Fibroblast of gingiva (primary cell): ENCODE results near the gene LRGUK.
"Not testable (repeated sequence)": the region's sequence is repeated elsewhere in the genome, so short reads cannot be mapped to it uniquely, and the experiment has no call there.

Experiments
- DNase-seq: peaks from one replicate; pipeline ENCODE4 v3.0.0-alpha.2; 2011; ENCODE audit warnings: low read depth

LRGUK gene

DNA sequence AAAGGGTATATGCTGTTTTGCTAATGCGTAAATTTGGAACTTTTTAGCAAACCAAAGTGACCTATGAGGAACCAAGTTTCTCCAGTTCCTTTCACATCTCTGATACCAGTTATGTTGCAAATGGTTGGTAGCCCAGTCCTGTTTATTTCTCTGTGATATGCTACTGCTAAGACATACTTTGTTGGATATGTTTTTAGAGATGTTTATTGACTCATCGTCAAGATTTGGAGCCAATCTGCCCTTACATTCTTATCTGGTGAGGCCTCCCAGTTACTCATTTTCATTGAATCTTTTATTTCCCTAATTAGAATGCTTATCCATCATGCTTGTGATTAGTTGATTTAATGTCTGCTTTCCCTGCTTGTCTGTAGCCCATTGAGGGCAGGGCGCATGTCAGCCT is 58.9 kb downstream of the LRGUK start:
- DNase-seq: peak; percentile 43

DNA sequence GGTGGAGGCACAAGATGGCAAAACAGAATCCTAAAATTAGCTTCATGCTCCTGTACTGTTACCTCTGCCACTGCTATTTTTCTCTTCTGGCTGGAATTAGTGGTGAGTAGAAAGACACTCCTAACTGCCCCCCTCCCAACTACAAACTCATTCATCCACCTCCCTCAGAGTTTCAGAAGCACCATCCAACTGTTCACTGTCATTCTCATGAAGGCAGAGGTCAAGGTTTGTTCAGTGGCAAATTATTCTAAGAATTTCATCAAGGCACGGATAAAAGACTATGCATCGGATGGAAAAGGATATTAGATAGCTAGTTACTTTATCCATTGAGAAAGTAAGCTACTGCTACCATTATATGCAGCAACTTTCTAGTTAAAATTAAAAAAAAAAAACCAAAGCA is 59.7 kb downstream of the LRGUK start:
- DNase-seq: no peak

DNA sequence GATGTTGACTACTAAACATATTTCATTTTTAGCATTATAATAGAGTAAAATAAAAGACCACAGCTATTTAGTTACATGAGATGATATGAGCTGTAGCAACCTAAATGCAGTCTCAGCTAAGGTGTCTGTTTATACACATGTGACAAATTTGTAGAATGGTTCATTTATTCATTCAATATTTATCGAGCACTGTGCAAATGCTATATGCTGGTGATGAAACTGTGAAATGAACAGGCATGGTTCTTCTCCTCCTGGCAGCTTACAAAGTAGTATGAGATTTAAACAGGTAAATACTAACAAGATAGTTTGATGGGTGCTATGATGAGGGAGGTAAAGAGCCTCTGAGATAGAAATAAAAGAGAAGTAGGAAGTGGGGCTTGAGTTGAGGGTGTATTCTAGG is 60.8 kb downstream of the LRGUK start:
- DNase-seq: no peak

DNA sequence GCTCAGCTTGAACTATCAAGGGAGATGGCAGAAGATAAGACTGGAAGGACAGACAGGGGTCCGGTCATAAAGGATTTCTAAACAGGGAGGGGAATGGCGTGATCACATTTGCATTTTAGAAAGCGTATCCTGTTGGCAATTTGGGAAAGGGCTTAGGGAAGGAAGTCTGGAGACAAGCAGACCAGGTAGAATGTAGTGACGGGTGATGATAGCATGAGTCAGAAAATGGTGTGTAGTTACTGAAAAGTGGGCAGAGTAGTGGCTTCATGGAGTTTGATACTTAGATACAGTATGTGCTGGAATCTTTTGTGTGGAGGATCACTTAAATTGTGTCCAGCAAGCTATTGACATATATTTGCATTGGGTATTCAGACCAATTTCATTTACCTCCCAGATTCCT is 61.2 kb downstream of the LRGUK start:
- no peak for DNase-seq

DNA sequence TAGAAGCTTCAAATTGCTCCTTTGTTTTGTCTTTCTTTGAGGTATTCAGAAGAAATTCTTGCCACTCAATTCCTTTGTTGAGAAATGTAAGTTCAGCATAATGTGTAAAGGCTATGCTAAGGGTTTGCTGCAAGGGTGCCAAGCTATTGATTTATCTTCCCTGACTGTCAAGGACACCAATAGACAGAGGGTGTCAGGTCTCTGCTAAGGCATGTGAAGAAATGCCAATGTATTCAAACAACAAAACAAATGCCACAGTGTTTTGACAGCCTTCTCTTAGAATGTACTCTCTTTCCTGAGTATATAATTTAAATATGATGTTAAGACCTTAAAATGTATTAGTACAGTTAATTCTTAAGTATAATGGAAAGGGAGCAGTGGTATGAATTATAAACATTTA is 62.4 kb downstream of the LRGUK start:
- DNase-seq: no peak

DNA sequence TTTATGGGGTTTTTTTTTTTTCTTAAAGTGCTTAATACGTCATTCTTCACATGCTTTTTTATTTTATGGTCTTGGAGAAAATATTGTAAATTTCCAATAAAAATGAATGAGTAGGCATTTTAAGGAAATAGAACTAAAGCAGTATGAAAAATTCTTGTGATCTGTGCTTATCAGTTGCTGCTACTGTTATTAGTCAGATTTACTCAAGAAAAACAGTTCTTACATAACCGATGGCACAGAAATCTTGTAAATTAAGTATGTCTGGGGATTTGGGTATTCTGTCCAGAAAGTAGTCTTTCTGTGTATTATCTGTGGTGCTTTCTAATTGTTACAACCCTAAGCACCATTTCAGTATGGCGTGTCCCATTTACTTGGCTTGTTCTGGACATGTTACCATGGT is 64.7 kb downstream of the LRGUK start:
- no peak for DNase-seq

DNA sequence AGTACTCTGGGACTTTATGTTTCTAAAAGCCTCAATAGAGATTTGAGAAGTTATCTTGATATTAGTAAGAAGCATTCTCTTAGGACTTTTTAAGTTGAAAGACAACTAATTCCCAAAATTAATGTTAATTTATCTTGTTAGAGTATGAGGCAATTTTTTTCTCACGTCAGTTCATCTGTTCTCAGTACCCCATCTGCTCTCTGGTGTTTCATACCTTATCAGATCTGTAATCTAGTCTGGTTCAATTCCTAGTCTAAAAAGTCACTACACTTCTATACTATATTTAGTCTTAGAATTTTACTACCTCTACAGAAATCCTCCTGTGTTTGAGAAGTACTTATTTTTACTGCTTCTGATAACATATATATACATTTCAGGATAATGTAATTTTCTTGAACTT is 66.1 kb downstream of the LRGUK start:
- DNase-seq: no peak

DNA sequence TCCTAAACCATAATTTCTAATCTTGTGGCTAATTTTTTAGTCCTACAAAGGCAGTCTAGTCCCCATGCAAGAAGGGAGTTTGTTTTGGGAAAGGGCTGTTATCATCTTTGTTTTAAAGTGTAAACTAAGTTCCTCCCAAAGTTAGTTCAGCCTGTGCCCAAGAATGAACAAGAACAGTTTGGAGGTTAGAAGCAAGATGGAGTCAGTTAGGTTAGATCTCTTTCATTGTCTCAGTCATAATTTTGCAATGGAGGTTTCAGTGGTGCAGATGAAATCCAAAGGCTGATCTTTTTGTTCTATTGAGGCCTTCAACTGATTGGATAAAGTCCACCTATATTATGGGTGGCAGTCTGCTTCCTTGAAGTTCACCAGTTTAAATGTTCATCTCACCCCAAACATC is 68.1 kb downstream of the LRGUK start:
- no peak for DNase-seq

DNA sequence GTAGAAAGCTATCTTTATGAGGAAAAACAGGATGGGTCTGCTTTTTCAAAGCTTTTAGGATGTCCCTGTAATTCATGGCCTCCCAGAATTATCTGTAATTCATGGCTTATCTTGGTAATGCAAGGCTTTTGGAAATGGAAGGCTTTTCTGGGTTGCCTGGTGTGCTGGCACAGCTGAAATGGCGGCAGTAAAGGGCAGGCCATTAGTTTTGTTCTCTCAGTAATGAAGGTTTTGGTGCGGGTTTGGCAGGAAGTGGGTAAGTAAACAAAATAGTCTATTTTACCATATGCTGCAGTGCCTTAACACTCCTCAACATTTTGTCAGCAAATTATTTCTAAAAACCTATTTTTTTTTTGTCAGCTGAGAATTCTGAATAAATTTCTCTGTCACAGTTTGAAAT is 69.3 kb downstream of the LRGUK start:
- DNase-seq: no peak

DNA sequence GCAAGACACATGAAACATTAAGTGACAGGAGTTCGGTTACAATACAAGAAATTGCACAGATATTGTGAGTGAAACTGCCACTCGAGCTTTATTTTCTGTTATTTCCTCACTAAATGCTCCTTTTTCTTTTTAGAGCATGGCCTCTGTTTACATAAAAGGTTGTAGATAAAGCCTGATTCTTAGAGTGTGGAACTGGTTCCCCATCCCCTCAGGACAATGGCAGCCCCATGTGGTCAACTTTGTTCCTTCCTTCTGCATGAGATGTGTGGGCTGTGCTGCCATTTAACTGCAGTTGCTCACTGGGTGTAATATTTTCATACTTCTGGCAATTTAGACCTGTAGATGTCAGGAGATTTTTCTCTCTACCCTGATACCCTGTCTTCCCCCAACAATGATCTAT is 70.2 kb downstream of the LRGUK start:
- no peak for DNase-seq

DNA sequence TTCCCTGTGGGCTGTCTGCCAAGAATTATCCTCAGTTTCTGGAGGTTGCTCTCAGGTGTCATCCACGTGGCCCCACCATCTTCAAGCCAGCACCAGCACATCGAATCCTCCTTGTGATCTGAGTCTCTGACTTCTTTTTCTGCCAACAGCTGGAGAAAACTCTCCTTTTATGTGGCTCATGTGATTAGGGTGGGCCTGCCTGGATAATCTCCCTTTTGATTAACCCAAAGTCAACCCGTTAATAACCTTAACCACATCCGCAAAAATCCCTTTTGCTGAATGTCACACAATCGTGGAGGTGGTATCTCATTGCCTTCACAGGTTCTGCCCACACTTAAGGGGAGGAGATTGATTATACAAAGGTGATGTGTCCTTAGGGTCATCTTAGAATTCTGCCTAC is 73.8 kb downstream of the LRGUK start:
- DNase-seq: no peak

DNA sequence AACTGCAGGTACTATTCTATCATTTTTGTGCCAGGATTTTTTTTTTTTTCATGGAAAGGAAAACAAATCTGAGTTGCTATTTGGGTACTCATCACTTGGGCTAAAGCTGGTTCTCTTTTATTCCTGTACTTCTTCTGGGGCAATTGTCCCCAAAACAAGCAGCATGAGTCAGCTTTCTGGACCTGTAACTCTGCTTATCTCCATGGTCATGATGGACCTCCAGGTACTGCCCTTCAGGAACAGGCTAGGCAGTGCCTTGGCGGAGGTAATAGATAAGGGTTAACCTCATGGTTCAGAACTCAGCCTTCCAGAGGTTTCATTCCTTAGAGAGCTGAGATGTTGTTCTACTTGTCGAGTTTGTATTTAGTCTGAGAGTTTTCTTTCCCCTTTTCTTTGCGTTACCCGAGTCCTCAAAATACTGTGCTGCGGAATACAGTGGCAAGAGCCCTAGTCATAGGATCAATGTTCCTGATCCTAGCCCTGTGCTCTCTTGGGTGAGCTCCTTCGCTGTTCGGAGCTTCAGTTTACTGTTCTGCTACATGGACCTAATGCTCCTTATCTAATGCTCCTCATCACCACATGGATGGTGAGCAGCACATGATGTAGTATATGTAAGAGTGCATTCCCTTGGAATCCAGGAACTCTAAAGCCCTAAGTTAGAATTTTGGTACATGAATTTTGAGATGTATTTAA is 74.6 kb downstream of the LRGUK start:
- no peak for DNase-seq

DNA sequence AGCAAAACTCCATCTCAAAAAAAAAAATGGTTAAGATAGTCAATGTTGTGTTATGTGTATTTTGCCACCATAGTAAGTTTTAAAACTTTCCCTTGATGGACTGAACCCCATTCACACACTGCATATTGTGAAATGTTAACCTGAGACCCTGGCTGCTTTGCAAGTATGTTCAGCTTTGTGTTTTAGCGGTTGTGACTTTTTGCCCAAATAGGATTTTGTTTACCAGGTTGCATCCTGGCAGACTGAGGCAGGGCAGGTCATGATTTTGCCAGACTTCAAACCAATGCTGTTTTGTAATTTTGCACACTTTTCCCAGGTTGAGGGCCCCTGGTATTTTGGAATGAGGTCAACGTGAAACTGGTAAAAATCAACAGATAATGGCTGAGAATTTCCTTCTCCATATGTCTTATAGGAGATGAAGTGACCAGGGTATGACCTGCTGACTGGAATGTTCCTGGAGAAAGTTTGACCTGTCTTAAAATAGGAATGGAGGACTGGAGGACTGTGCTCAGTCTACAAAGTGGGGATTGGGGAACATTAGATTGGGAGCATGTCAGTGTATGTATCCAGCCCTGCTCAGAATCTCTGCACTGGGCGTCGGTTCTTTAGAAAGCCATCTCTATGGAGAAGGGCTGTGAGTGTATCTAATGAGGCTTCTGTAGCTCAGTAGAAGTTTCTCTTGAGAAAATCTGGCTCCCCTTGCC is 76.2 kb downstream of the LRGUK start:
- DNase-seq: no peak

DNA sequence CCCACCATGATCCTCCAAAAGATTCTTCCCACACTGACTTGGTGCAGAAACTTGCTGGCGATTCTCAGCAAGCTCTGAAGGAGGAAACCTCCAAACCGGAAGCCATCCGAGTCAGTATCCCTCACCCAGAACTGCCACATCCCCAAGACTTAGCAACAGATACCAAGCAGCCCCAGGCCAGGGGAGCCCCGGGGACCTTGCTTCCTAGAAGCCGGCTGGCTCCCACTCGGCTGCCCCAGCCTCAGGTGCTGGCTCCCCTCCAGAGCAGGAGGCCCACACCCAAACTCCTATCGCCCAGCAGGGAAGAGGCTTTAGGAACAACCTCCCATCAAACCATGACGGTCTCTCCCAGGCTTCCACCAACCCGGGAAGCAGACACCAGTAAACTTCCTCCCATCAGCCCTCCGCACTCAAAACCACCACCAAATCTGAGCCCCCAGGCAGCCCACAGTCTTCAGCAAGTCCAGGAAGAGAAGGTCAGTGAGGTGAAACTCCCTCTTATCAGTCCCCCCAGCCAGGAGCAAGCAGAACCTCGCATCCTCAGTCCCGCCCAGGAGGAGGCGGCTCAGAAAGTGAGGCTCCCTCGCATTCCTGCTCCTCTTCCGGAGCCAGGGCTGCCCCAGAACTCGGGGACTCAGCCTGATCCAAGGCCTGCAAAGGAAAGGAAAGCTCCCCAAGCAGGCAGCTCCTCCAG is 82.3 kb downstream of the LRGUK start:
- DNase-seq: no peak

DNA sequence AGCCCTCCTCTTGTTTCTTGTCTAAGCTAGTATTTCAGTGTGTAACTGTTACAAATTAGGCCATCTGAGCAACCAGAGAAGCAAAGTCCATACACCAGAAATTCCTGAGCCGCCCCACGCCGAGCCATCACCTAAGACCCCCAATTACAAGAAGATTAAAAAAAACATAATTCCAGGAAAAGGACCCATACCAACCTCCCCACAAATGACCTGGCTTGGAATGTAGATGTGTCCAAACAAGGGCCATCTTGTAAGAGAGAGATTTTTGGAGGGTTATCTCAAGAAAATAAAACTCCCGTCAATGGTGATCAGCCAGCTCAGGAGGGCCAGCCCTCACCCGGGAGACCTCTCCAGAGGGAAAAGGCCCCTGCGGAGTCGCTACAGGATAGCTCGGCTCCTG is 83.1 kb downstream of the LRGUK start:
- DNase-seq: no peak

DNA sequence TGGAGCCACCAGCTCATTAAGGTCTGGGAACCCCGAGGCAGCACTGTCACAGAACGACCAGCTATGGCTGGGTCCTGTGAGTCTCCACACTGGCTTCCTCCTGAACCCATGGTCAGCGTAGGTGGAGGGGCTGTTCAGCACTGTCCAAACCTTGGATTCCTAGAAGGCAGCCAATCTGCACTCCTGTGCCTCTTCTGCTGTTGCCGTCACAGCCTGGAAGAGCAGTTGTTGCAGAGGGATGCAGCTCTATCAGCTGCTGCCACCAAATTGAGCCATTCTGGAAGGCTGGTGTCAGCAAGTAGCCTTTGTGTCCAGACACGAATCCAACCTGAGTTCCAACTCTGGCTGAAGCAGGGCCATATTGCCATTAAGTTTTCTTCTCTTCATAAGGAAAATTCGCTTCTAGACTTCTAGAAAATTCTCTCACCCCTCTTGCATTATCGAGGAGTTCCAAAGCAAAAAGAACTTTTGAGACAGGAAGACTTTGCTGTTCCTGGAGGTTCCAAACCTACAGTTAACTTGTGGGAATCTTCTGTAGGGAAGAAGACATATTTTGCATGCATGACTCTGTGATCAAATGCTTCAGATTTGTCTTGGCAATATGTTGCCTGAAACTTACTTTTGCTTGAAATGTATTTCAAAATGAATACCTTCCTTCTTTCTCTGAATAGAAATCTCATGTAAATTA is 84.0 kb downstream of the LRGUK start:
- no peak for DNase-seq

DNA sequence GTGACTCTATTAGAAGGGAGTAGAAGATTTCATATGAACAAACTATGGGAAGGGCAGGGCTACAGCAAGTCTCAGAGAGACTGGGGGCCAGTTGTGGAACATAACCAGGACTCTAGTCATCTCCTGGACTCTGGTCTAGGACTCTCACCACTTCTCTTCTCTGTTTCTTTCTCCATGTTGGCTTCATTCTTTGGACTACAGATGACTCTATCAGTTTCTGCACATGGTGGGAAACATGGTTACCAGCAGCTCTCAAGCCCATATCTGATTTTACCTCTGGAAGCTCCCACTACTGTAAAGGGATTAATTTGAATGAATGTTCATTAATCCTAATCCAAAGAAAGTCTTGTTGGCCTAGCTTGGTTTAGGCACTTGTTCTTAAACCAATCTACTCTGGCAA is 84.7 kb downstream of the LRGUK start:
- DNase-seq: no peak

DNA sequence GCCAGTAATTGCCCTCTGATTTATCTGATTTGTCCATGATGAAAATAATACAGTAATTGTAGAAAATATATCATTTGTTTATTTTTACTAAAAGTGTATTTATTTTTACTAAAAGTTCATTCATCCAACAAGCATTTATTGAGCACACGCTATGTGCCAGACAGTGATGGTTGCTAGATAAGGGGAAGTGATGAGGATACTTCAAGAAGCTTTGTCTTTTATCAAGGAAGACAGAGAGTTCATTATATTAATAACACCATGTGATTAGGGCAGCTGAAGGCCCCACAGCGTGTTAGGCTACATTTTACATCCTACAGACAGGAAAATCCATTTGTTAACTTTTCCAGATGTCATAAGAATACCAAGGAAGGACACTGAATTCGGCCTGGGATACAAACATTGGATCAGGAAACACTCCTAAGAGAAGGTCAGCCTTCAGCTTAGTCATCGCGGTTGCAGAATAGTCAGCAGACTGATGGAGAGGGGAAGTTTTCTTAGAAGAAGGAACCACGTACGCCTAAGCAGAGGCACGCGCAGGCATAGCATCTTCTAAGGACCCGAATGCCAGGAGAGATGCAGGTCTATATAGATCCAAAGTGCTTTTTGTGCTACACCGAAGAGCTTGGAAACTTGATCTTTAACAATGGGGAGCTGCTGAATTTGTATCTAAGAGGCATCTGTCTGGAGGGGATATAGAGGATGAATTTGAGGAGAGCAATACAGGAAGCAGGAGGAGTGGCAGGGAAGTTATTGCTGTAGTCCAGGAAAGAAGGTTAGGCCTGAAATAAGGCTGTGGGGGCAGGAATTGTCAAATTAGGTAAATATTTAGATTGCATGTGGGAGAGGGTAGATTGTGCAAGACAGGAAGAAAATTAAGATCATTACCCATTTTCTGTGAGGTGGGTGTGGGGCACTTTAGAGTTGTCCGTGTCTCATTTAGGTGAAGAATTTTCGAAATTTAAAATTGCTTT is 85.7 kb downstream of the LRGUK start:
- DNase-seq: peak; percentile 7

DNA sequence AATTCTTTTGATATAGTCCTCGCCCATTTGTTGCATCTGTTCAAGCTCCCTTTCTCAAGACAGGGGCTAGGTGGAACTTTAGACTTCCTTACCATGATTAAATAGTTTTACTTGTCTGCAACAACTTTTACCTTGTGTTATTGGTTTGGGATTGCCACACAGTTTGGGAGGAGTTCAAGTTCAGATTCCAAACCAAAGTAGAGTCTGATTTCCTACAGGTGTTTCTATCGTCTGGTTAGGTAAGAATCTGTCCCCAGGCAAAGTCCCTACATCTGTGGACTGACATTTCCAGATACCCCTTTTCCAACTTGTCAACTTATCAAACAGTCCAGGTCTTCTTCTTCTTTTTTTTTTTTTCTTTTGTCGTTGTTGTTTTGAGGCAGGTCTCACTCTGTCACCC is 93.1 kb downstream of the LRGUK start:
- no peak for DNase-seq

DNA sequence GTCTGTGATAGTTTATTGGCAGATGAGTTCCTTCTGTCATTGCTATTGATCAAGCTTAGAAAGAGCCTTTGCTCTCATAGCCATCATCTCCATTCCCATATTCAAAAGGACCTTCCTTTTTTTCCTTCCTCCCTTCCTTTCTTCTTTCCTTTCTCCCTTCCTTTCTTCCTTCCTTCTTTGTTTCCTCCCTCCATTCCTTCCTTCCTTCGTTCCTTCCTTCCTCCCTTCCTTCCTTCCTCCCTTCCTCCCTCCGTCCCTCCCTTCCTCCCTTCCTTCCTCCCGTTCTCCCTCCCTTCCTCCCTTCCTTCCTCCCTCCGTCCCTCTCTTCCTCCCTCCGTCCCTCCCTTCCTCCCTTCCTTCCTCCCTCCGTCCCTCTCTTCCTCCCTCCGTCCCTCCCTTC is 104.2 kb downstream of the LRGUK start:
- DNase-seq: not testable (repeated sequence)

DNA sequence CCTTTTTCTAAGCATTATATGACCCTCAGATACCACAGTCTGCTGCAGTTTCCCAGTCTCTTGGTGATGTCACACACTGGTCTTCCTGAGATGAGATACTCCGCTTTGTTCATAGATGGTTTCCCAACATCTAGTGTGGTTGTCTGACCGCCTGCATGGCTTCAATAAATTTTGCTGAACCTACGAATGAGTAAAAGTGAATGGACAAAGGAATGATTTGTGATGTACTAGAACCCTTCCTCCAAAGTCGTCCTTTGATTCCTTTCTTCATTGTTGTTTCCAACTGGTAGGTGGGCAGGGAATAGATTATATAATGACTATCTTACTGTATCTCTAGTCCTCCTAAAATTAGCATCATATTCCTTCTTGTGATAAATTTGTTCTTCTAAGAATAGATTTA is 107.1 kb downstream of the LRGUK start:
- no peak for DNase-seq

DNA sequence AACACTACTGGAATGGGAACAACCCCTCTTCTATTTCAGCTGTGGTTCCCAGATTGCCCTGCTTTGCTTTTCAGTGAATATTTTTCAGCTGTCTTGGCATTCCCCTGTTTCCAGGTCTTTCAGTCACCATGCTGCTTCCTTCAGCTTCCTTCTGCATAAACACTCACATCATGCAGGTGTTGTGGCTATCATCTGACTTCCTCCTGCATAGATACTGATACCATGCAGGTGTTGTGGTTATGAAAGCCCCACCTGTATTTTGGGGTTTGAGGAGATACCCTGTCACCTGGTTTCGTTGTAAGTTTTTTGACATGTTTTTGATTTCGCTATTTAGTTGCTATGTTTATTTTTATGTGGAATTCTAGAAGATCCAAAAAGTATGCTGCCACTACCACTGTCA is 118.1 kb downstream of the LRGUK start:
- no peak for DNase-seq
